Stimulated activated CD4-positive, alpha-beta T cell treated with anti-CD3 and anti-CD28 coated beads, Interleukin-15, amount 100 ng/mL, for 24 hours (primary cell): ENCODE data around the gene OXLD1.

Experiments used
- DNase-seq: peaks from one replicate; pipeline ENCODE4 v3.0.0-alpha.2; 2020

OXLD1 gene

GRCh38 chr17:81701288-81702071 is 35.1 kb upstream of the OXLD1 start:
- DNase-seq: peak; percentile 46

GRCh38 chr17:81700353-81701287 is 34.2 kb upstream of the OXLD1 start:
- DNase-seq: no peak

DNA sequence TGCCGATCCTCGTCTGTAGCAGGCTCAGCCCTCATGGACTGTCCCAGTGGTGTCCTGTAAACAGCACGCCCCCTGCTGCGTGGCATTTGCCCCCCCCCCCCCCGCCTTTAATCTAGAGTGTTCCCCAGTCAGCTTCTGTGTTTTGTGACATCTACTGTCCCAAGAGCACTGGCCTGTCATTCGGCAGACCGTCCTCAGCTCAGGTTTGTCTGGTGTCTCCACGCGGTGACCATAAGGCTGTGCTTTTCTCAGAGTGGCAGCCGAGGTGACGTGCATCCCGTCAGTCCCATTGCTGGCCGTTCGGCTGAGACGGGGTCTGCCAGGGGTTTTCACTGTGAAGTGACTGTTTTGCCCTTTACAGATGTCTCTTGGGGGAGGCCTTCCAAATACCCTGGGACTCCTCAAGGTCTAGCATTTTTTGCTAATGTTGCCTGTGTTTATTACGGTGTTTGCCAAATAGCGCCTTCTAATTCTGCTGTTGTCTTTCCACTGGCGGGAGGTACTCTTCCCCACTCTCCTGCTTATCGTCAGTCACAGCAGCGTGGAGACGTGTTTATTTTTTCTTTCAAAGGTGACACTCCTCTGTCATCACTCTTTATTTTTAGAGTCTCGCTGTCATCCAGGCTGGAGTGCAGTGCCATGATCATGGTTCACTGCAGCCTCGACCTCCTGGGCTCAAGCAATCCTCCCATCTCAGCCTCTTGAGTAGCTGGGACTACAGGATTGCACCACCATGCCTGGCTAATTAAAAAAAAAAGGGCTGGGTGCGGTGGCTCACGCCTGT is 31.0 kb upstream of the OXLD1 start:
- DNase-seq: no peak

- no peak for DNase-seq
Observed at GRCh38 chr17:81696218-81696941, 30.0 kb upstream of the OXLD1 start.

DNA sequence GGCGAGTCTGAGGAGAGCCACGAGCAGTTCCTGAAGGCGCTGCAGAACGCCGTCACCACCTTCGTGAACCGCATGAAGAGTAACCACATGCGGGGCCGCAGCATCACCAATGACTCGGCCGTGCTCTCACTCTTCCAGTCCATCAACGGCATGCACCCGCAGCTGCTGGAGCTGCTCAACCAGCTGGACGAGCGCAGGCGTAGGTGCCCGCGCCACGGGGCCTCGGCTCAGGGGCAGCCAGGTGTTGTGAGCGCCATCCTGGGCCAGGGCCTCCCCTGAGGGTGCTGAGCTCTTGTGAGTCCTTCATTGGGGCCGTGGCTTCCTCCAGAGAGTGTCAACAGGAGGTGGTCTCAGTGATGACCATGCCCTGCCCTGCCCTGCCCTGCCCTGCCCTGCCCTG is 29.4 kb upstream of the OXLD1 start:
- DNase-seq: no peak

GRCh38 chr17:81695211-81695610 is 28.8 kb upstream of the OXLD1 start:
- no peak for DNase-seq

- DNase-seq: no peak
Observed at GRCh38 chr17:81694810-81695209, 28.4 kb upstream of the OXLD1 start.

DNA sequence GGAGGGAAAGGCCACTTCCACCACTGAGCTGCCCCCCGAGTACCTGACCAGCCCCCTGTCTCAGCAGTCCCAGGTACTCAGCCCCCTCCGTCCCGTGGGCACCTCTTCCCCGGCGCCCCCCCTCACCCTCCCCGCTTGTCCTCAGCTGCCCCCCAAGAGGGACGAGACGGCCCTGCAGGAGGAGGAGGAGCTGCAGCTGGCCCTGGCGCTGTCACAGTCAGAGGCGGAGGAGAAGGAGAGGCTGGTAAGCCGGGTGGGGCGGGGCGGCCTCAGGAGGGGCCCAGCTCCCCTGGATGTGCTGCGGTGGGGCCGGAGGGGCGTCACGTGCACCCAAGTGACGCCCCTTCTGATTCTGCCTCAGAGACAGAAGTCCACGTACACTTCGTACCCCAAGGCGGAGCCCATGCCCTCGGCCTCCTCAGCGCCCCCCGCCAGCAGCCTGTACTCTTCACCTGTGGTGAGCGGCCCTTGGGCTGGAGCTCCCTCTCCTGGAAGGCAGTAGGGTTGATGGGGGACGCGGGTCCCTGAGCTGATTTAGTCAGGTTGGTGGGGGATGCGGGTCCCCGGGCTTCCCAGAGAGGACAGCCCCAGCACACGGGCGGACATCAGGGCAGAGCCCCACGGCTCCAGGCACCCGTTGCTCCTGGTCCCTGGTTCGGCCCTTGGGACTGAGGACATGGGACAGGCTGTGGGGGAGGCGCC is 27.3 kb upstream of the OXLD1 start:
- DNase-seq: no peak

DNA sequence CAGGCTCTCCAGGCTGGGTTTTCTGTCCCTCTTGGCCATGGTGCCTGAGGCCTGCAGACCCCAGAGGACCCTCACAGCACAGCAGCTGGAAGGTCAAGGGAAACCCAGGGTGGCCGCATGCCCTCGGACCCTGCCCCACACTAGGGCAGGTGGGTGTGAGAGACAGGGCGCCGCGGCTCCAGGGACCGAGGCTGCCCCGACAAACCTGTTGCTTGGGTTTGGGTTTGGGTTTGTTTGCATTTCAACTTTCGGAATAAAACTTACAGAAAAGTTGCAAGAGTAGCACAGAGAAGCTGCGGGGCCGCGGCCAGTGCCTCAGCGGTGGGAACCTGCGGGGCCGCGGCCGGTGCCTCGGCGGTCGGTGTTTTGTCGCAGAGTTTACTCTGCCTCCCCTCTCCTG is 25.2 kb upstream of the OXLD1 start:
- no peak for DNase-seq

DNA sequence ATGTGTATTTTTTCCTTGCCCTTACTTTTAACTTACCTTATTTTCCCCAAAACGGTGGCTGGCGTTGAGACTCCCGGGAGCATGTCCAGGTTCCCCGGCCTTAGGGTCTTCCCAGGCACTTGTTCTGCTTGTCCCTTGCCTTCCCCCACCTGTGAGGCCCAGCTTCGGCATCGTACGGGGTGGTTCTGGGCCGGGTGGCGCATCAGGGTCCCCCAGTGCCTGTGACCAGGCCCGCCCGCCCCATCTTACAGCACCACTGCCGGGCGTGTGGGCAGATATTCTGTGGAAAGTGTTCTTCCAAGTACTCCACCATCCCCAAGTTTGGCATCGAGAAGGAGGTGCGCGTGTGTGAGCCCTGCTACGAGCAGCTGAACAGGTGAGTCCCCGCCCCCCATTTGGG is 24.8 kb upstream of the OXLD1 start:
- DNase-seq: no peak

DNA sequence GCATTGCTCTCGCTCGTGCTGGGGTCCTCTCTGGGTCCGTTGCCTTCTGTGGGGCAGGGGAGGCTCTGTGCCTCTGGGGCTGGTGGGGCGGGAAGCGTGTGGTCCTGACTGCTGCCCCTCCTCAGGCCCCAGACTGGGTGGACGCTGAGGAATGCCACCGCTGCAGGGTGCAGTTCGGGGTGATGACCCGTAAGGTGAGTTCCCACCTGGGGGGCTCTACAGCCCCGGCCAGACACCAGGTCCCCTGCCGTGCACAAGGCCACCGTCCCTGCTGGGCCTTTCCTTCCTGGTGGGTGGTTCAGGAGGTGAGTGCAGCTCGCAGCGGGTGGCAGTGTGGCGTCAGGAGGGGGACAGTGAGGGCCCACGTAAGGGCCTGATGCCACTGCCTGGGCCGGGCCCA is 24.1 kb upstream of the OXLD1 start:
- DNase-seq: no peak

- DNase-seq: no peak
Observed at GRCh38 chr17:81690066-81690465, 23.7 kb upstream of the OXLD1 start.

- DNase-seq: no peak
Observed at GRCh38 chr17:81688616-81689015, 22.2 kb upstream of the OXLD1 start.

DNA sequence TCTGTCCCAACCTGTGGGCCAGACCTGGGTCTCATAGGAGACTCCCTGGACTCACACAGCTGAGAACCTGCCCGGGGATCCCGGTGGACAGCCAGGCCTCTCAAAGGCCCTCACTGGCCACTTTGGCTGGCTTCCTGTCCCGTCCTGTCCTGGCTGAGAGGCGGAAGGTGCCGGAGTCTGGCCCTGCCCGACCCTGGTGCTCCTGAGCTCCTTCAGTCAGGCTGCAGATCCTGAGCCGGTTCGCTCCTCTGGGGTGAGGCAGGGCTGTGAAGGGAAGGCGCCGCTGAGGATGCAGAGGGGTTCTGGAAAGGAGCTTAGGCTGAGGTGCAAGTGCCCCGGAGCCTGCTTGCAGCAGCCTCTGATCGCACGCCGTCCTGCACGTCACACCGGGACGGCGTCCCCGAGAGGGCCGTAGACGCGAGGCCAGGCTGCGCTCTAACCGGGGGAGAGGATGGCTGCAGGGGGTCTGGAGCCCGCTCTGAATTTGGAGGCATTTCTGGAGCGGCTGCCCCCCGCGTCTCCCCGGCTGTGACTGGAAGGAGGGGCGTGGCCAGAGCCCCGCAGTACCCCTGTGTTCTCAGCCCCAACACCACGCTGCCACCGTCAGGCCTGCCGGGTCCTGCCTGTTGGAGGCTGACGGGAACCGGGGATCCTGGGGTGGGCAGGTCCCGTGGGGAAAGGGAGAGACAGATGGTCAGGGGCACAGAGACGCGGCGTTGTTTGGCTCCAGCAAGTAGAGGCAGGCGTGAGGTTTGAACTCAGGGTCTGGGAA is 21.6 kb upstream of the OXLD1 start:
- DNase-seq: no peak

DNA sequence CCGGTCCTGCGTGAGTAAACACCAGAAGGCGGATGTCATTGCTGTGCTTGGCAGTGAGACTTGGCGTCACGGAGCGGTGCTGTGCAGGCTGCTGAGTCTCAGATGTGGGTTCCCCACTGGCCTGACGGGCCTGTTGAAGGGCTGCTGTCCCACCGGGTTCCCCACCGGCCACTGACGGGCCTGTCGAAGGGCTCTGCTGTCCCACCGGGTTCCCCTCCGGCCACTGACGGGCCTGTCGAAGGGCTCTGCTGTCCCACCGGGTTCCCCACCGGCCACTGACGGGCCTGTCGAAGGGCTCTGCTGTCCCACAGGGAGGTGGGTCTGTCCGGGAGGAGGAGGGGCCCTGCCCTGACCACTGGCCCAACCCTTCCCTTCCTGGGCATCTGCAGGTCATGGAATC is 20.2 kb upstream of the OXLD1 start:
- no peak for DNase-seq

GRCh38 chr17:81685108-81685507 is 18.7 kb upstream of the OXLD1 start:
- peak; percentile 74 for DNase-seq

GRCh38 chr17:81684442-81684911 is 18.1 kb upstream of the OXLD1 start:
- no peak for DNase-seq

DNA sequence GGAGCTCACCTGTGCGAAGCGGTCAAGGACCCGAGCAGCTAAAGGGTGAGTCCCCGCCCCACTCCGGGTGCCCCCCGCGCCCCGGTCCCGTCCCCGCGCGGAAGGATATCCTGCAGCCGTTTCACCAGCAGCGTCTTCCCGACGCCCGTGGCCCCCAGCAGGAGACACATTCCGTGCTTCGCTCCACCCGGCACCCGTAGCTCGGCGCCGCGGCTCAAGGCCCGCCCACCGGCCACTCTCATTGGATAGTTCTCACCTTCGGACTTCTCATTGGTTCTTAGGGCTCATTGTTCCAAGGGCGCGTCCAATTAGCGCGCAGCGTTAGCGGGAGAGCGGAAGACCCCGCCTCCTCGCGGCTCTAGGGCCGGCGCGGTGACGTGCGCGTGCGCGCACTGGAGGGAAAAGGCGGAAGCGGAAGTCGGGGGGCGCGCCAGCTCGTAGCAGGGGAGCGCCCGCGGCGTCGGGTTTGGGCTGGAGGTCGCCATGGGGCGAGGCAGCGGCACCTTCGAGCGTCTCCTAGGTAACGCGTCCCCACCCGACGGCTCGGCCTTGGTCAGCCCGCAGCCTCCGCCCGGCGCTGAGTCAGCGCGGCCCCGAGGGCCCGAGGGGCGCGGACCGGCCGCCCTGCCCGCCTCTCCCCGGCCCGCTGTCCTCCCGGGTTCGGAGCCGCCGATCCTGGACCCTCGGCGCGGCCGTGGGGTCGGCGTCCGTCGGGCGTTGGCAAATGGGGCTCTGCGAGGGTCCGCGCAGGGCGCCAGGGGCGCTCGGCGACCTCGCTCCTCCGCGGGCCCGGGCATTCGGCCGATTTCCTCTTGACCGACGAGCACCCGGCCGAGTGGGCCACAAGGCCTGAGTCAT is 17.4 kb upstream of the OXLD1 start, which contains the start of the genes ARL16 and HGS:
TSS of gene ARL16 (minus strand) at position 214 of the 858 bp plus-strand sequence. CDS start at position 170, 44 bp downstream.
TSS of gene HGS (plus strand) at position 428 of the 858 bp plus-strand sequence. CDS start at position 484, 56 bp downstream.
- DNase-seq: peak; percentile 98

- no peak for DNase-seq
Observed at GRCh38 chr17:81683208-81683583, 16.8 kb upstream of the OXLD1 start.
